Endothelial cell of umbilical vein (primary cell): ENCODE results near the gene GPAT2.
"Not testable (repeated sequence)": the region's sequence is repeated elsewhere in the genome, so short reads cannot be mapped to it uniquely, and the experiment has no call there.

ENCODE experiments used
- CTCF ChIP-seq, 2 donors: IDR thresholded peaks; 1 replicate in 1 of 2; 2 replicates in 1 of 2; pipeline ENCODE4 v1.5.1; 2011; ENCODE audit warnings: low read length in 2 of 2, mild to moderate bottlenecking in 2 of 2, moderate library complexity in 2 of 2, control low read depth in 1 of 2, inconsistent platforms in 1 of 2, low read depth in 1 of 2; ENCODE audit not compliant: insufficient read depth in 1 of 2; ENCODE audit errors: extremely low read depth in 1 of 2
- EZH2 ChIP-seq: IDR thresholded peaks from 2 replicates; pipeline ENCODE4 v1.6.1; 2012; ENCODE audit warnings: borderline replicate concordance, low read depth, mild to moderate bottlenecking, moderate library complexity, low read length, inconsistent platforms; ENCODE audit not compliant: severe bottlenecking
- FOS ChIP-seq: IDR thresholded peaks from 2 replicates; pipeline ENCODE4 v1.6.1; 2011; ENCODE audit warnings: mild to moderate bottlenecking, low read length, moderate library complexity, borderline replicate concordance; ENCODE audit not compliant: insufficient read depth
- MAX ChIP-seq: IDR thresholded peaks from 2 replicates; pipeline ENCODE4 v1.6.1; 2011; ENCODE audit not compliant: insufficient read depth, insufficient read length
- POLR2A ChIP-seq: IDR thresholded peaks from 2 replicates; pipeline ENCODE4 v1.6.1; 2012; ENCODE audit warnings: low read depth, mild to moderate bottlenecking, control low read depth, low read length

GRCh38 chr2:96052632-96053031 is 17.9 kb upstream of the GPAT2 start:
- not testable (repeated sequence) for TF ChIP-seq EZH2; CTCF (IDR thresholded peaks at IDR 0.05; ENCODE audit: extremely low read depth in 1 of 2, insufficient read depth in 1 of 2, low read depth in 1 of 2, low read length in 2 of 2); FOS; MAX; POLR2A
